GM19035 (cell line): Measurements from ENCODE around the gene SLC2A4.

ENCODE experiments used
- ATAC-seq: cut with Tn5 transposase; IDR thresholded peaks from one replicate; pipeline ENCODE4 v1.9.1; 2021; ENCODE audit not compliant: unreplicated experiment

Gene SLC2A4

DNA sequence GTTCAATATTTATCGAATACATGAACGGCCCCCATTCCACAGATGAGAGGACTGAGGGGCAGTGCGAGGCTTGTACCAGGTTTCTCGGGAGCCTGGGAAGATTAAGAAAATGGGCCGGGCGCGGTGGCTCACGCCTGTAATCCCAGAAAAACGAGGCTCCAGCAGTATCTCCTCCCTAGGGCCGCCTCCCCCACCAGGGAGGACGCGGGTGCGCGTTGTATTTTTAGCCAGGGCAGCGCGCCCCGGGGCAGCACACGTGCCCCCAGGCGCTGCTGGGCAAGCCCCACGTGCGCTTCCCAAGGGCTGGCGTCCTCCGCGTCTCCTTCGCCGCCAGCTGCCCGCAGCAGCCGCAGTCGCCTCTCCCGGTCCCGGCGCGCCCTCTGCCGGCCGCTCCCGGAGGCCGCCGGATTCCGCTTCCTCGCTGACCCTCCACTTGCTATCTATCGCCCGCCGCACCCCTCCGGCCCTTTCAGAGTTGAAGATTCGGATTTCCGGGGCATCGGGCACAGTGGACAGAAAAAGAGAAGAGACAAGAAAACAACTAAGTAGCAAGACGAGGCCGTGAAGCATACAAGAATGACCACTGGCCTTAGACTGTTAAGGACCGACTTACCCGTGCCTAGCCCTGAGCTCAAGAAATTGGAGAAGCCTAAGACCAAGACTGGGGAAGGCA, 14.8 kb downstream of the SLC2A4 start:
- ATAC-seq = no peak

DNA sequence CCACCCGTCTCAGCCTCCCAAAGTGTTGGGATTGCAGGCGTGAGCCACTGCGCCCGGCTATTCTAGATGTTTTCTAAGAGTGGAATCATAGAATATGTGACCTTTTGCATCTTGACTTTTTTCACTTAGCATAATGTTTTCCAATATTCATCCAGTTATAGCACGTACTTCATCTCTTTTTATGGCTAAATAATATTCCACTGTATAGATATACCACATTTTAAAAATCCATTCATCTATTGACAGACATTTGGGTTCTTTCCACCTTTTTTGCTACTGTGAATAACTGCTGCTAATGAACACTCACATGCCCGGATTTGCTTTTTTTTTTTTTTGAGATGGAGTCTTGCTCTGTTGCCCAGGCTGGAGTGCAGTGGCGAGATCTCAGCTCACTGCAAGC, 22.7 kb downstream of the SLC2A4 start:
- ATAC-seq = no peak

DNA sequence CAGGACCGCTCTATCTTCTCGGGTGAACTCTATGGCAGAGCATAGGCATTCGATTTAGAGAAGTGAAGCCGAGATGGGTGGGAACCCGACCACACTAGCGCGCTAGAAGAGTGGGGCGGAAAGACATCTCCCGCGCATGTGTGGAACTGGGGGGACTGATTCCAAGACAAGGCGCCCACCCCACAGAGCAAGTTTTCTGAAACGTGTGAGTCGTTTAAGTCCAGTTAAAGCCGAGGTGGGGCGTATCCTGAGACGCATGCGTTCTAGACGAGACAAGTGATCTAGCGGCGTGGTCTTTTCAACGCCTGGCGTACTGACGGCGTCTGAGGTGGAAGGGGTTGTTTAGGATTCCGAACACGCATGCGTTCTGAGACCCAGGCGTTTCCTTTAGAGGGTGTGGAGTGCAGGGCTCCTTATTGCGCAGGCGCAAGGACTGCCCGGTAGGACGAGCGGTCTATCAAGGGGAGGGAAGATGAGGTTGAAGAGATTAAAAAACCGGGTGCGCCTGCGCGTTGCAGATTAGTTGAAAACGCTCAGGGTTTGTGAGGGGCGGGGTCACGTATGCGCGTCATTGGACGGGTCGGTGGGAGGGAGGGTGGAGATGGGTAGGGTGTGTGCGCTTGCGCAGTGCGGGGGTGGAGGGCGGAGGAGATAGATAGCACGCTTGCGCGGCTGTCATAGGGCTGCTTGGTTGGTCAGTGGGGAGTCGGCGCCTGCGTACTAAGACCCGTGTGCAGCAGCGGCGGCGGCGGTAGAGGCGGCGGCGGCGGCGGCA, 25.6 kb downstream of the SLC2A4 start, which contains the start of gene EIF5A:
TSS of gene EIF5A (plus strand) at position 718 of the 775 bp plus-strand sequence. CDS start 2,008 bp downstream, outside the sequence.
- peak; percentile 71 for ATAC-seq

DNA sequence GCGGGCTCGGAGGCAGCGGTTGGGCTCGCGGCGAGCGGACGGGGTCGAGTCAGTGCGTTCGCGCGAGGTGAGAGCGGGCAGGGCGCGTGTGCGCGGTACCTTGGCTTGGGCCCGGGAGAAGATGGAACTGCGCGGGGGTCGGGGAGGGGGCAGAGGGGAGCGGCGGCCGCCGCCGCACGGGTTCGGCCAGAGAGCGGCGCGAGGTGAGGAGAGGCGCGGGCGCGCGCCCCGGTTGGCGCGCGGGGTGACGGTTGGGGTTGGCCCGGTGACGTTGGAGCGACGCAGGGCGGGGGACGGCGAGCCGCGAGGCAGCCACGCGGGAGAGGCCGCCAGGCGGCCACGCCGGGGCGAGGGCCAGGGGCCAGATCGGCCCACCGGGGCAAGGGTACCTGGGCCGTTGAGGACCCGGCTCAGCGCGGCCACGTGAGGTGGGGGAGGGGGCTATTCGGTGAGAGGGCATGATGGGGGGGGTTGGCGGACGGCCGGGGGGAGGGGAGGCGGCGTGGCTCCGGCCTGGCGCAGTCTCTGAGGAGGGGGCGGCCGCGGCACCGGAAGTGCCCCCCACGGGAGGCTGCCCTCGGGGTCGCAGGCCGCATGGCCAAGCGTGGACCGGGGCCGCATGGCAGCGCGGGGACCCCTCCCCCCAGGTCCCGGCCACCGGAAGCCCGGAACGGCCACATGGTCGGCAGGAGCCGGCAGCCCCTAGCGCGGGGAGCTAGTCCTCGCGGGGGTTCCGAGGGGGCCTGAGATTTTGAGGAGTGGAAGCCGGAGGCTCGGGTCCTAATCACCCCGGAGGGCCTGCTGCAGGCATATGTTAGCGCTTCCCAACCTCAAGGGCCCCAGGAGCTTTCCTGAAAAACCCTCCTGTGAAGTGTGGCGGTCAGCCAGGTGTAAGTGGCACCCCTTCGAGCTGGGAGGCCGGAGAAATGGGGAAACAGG, 26.4 kb downstream of the SLC2A4 start:
- no peak for ATAC-seq

DNA sequence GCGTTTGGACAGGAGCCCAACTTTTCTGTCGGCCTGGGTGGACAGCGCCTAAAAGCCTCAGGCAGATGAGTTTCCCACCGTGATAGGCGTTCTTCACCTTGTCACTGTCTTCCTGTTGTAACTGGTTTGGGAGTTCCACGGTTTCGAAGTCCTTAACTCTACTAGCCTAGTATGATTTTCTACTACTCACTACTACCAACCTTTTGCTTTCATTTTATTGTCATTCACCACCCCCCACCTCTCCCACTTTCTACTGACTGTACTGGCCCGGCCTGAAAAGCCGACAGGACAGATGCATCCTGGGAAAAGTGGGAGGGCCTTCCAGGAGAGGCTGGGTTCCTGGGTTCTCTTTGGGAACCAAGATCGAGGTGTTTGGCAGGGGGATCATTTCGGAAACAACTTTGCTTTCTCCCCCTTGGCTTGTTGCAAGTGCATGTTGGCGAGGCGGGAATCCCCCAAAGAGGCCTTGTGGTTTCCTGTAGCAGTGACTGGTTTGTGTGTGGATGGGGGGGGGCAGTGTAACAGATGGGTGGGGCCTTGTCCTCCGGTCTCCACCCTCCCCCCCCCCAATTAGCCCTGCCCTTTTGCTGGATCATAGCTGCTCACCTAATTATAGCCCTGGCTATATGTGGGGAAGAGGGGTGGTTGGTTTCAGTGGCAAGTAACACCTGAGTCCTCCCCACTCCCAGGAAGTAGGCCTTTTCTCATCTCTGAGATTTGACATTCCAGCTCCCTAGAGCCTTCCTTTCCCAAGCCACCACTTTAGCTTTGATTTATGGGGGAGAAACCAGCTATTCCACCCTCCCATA, 27.3 kb downstream of the SLC2A4 start:
- ATAC-seq = no peak

DNA sequence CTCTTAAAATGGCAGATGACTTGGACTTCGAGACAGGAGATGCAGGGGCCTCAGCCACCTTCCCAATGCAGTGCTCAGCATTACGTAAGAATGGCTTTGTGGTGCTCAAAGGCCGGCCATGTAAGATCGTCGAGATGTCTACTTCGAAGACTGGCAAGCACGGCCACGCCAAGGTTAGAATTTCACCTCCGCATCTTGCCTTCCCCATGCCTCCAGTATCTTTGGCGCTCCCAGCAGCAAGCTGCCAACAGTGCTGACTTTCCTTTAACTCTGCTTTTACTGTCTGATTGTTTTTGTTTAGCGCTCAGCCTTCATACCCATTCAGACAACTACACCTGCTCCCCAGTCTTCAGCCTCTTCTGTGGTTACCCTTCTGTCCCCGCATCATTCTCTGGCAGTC, 28.1 kb downstream of the SLC2A4 start:
- no peak for ATAC-seq

DNA sequence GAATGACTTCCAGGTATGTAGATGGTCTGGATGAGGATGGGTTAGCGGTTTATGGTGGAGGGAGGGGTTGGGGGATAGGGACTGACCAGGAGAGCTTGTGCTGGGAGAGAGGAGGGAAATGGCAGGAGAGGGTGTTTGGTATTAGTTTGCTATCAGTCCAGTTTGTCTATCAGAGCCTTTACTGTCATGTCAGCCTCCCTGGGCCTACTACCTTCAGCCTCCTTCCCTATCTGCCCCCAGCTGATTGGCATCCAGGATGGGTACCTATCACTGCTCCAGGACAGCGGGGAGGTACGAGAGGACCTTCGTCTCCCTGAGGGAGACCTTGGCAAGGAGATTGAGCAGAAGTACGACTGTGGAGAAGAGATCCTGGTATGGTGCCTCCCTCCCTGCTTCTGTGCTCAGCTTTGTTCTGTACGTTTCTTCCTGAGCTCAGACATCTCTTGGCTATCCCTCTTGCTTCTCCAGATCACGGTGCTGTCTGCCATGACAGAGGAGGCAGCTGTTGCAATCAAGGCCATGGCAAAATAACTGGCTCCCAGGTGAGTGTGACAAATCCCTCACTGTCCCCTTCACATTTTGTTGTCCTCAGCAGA, 29.7 kb downstream of the SLC2A4 start:
- no peak for ATAC-seq

DNA sequence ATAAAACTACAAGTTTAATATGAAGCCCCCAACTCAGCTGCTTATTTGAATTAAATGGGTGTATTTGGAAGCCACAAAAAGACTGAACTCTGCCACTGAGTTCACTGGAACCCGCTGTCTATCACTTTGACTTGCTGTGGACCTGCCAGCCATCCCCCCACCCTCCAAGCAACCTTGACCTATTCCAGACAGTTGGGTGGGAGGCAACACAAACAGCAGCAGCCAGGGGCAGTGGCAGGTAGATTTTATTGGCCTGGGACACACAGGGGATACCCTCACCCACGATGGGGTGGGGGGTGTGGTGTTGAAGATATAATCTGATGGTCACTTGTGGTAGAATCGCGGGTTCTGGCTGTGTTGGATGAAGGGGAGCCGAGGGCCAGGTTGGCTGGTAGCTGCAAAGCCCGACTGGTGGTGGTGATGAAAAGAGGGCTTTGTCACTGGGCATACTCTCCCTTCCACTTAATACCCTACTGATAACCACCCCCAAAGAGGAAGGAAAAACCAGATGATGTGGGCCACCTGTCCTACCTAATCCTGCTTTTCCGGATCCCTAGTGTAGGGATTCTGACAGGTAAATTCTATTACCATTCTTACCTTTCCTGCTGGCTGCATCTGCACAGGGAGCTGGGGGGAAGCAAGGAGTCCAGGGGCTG, 31.0 kb downstream of the SLC2A4 start:
- ATAC-seq = no peak

DNA sequence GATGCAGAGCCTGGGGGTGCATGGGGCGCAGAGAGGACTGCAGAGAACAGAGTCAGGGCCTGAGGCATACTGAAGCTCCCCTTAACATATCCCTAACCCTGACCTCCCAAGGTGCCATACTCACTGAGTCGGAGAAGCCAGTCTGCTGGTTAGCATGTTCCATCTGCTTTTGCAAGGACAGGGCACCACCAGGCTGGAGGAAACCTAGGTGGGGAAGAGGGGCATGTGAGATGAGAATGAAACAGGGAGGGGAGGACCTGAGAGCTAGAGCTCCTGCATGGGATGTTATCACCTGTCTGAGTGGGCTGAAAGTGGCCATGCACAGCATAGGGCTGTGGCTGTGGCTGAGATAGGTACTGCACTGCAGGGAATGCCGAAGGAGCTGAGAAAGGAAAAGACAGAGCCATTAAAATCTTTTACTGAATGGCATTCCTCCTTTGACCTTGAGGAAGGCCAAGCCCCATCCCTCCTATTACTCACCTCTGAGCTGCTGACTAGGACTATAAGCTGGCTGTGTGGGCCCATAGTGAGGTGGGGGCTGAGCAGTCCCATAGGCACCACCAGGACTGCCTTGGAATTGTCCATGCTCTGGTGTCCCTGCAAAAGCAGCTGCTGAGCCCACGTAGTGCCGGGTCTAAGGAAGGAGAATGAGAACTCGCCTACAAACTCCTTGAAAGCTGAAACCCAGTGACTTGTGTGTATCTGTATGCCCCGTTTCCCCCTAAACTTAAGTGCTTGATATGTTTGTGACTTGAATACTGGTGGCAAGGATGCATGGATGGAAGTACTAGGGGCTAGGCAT, 31.8 kb downstream of the SLC2A4 start:
- no peak for ATAC-seq

DNA sequence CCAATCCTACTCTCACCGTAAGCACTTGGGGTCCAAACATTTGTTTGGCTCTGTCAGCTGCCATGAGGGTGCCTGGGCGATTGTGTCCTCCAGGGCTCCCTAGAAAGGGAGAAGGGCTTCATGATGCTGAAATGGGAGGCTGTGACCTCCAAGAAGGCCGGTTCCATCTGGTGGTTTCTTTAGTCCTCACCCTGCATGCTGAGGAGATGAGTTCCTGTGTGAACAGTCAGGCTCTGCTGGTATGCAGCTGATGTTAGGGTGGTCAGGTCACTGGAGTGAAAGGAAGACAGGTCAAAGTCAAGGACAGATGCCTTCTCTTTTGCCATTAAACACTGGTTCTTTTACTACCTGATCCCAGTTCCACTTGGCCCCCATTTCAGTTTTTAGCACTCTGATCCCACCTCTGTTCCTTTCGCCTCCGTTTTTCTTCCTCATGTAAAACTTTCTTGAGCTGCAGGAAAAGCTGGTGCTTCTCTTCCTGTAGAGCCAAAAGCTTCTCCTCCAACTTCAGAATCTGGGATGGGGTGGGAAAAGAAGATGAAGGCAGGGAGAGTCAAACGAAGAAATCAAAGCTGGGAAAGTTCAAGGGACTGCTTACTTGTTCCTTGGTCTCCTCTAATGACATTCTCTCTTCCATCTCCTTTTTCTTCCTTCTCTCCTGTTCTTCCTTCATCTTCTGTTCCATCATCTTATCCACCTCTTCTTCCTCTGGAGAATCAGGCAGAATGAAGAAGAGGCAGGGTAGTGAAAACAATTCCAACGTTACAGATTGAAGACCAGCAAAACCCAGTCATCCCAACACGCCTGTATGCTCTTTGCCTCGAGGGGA, 32.6 kb downstream of the SLC2A4 start:
- ATAC-seq = no peak

DNA sequence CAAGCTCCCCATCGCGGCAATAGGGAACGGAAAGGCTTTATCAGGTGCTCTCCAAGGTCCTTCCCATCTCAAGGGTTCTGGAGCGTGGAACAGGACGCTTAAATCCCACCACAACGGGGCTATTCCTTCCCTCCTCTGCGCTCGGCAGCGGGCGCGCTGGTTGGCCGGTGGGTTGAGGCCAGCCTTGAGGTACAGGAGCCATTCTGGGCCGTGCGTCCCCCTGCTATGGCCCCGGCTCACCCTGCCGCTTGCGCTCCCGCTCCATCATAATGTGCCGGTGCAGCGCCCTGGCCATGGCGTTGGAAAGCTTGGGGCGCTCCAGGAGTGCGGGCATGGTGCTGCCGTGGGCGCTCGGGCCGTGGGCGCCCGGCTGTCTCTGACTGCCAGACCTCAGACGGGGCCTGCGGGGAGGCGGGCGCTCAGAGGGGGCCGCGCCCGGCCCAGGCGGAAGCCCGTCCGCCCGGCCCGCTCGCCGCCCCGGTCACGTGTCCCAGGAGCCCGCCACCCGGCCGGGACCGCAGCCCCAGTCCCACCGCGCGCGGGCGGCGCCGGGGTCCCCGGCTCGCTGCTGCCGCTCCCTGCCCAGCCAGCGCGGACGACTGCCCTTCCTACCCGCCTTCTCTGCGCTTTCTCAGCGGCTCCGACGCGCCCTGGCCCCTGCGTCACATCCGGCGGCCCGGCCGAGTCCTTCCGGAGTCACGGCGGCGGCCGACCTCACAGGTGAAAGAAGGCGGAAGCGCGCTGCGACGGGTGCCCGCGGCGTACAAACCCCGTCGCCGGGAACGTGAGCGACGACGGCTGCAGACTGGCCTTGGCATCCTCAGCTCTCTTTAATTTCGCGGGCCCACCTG, 33.4 kb downstream of the SLC2A4 start, which contains the start of gene GPS2:
TSS of gene GPS2 (minus strand) at position 642 of the 851 bp plus-strand sequence. CDS start at position 334, 308 bp downstream.
- peak; percentile 74 for ATAC-seq

DNA sequence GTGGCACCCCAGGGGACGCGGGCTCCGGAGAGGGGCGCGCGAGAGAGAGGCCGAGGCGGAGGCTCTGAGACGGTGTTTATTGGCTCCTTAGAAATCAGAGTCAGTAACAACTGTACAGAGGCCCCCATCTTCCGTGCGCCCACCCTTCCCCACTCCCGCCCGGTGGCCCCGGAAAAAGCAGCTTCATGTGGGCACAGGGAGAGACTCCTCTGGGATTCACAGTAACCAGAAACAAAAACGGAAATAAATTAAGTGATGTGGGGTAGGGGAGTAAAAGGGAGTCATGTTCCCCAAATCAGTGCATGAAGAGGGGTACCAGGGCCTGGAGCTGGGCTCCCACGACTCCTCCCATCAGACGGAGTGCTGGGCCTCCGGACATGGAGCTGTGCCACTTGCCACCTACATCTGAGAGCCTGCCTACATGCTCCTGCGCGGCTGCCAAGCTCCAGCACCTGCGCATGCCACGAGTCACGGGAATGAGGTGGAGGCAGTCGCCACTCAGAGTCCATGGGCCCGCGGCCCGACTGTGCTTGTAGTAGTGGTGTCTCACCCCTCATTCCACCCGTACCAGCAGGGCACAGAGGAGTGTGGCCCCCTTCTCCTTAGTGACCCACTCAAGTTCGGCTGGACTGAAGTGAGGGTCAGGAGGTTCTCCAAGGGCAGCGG, 34.2 kb downstream of the SLC2A4 start:
- no peak for ATAC-seq

DNA sequence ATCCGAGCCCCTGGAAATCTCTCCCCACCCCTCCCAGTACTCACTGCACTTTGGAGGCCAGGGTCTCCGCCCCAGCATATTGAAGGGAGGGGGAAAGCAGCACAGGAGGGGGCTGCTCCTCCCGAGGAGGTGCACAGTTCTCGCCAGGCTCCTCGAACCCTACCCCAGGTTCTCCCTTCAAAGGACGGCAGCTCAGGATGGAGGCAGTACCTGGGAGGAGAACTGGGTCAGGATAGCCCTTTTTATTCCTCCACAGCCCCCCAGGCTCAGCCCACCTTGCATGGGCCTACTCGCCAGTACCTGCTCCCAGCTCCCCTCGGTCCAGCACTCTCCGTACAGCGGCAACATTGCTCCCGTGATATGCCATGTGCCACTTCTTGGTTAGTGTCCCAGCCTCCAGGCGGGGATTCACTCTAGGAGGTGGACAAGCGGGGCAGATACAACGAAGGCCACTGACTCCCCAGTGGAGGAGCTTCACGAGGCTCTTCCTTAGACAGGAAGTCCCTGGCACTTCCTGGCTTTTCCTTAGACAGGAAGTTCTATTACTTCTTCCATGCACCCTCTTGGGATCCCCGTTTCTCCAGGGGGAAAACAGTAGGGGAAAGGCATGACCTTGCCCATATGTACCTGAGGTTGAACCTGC, 35.8 kb downstream of the SLC2A4 start:
- no peak for ATAC-seq

DNA sequence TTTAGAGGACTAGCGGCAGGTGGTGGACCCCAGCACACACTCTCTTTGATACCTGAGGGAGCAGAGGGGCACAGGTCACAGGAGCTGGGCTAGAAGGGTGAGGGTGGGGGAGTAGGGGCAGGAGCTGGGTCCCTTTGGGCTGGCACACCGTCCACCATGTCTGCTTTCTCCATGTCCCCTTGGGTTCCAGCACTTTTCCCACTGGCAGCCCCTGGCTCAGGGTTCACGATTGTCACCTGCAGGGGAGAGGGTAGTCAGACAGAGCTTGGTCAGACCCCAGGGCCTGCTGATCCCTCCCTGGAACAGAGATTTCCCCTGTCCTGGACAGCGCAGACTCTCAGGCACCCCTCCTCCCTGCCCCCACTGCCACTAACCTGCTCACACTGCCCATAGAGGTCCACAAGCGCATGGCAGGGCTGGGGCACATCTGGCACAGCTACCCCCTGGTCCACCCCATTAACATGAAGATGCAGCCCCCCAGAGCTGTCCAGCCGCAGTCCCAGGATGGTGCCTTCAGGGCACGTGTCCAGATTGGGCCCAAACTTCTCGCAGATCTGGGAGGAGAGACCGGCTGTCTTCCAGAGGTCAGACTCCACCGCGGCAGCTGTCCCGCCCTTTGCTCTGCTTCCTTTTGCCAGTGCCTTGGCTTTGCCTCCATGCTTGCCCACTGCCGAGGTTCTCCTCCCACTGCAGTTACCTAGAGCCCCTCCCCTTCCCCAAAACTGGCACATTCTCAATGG, 36.8 kb downstream of the SLC2A4 start:
- no peak for ATAC-seq

DNA sequence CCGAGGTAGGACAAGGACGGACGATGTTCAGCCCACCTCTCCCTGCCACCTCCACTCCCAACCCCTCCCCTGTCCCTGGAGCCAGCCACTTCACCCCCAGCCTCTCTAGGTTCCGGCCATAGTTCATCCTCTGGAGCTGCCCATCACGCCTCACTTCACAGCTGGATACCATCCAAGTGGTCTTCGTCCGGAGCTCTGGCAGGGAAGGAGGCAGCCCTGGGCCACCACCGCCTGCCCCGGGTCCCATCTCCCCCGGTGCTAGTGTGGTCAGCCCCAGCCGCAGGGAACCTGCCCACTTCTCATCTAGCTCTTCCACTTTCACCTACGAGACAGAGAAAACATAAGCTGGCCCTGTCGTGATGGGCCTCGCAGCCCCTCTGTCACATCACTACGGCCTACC, 39.9 kb downstream of the SLC2A4 start:
- no peak for ATAC-seq
